HG02970 (cell line): ENCODE data around the gene GNAT2.

Experiments
- ATAC-seq: cut with Tn5 transposase; IDR thresholded peaks from one replicate; pipeline ENCODE4 v1.9.1; 2021; ENCODE audit warnings: mild to moderate bottlenecking, moderate library complexity, moderate number of reproducible peaks; ENCODE audit not compliant: unreplicated experiment, low FRiP score

GNAT2 gene

DNA sequence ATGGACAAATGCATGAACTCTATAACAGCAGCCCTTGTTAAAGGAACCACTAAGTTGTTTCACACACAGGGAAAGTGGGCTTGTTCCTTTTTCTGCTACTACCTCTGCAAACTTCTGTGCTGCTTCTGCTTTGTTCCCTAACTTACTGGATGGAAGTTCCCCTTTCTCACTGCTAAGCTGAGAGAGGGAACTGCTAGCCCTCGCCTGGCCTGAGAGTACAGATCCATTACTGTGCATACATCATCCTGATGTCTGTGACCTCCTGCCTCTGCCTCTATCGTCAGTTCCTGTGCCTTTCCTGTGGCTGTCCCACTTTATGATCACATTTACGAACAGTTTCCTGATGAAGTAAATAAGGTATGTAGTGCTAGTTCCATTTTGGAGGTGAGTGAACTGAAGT lies 3.5 kb downstream of the GNAT2 start:
- no peak for ATAC-seq

DNA sequence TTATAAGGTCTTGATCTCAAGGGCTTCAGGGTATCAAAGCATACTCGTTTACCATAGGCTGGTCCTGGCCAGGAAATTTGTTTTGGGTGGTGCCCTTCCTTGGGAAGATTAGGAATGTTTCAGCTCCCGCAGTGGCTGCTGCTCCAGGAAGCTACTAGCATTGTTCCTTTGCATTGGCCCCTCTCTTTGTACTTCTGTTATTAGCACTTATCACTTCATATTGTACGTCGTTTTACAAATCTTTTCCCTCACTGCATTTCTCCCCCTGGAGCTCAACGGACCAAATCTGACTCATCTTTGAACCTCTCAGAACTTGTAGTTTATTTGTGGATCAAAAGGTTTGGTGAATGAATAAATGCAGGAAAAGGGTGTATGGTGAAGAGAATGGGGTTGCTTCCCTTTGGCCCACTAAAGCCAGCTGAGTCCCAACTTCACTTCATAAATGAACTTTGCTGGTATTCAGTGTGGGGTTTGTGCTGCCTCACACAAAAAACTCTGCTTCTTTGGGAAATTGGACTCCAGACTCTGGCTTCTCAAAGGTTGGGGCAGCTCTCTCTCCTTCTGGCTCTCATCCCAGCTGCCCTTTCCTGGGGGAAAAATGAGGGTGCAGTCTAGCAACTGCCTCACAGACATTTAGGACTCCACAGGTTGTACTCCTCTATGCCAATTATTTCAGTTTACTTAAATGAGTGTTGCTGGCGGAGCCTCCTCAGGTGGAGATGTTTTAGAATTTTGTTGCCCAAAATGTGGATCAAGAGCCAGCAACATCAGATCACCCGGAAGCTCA lies 5.9 kb downstream of the GNAT2 start:
- no peak for ATAC-seq

DNA sequence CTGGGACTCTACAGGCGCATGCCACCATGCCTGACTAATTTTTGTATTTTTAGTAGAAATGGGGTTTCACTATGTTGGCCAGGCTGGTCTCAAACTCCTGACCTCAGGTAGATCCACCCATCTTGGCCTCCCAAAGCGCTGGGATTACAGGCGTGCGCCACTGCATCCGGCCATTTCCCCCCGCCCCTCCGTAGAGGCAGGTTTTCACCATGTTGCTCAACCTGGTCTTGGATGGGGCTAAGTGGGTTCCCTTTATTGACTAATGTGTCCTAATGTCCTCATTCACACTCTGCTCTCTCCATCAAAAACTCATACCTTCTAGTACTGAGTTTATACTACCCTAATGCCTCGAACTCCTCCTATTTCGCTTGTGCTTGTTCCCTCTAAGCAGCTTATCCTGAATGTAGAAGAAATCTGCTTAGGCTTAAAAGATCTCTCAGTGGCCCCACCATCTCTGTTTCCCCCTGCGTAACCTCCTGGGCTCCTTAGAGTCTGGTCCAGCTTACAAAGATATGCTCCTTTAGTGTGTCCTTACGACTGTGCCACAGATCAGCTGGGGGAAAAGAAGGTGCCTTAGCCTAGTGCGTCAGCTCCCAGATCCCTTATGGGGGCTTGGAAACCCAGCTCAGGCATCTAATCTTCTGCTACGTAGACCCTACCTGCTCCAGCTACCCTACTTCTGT lies 8.0 kb downstream of the GNAT2 start:
- no peak for ATAC-seq

DNA sequence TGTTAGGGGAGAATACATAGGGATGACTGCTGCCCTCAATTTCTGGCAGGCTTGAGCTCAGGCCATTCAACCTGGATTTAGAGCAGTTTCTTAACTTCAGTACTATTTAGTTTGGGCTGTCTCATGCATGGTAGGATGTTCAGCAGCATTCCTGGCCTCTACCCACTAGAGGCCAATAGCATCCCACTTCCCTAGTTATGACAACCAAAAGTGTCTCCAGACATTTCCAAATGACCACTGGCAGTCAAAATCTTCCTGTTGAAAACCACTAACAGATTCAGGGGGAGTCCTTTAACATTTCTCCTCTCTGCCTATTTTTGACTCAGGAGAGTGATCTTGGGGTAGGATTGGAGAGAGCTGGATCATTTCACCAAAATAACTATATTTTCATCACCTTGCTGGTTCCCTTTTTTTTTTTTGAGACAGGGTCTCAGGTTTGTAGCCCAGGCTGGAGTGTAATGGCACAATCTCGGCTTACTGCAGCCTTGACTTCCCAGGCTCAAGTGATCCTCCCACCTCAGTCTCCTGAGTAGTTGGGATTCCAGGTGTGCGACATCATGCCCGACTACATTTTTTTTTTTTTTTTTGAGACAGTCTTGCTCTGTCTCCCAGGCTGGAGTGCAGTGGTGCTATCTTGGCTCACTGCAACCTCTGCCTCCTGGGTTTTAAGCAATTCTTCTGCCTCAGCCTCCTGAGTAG lies 8.7 kb downstream of the GNAT2 start:
- ATAC-seq = no peak

DNA sequence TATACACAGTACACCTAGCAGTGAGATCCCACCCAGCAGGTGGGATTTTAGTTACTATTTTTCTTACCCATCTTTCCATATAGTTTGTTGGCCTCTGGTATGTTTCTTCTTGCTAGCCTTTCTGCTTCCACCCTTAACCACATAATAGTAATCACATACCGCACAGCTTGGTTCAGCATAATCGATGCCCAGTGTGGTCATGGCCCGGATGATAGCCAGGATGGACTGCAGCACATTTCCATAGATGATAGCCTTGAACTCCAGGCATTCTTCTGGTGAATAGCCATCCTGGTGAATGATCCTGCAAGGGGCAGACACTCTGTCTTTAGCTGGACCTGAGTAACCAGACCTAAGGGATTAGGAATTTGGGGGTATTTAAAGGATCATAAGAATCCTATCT lies 9.5 kb downstream of the GNAT2 start:
- no peak for ATAC-seq

DNA sequence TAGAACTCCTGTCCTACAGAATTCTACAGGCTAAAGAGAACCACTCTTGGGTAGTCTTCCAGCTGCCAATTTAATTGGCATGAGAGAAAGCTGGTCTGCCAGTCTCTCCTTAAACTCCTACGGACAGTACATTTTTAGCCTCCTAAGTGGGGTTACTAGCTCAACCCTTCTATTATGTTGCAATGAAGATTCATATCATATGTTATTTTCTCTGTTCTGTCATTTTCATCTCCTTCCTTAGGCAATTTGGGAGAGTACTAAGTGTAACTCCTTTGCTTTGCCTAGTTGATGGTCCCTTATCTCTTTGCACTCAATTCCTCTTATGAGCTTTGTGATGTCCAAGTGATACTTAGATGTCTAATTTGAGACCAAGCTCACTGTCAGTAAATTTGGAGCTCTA lies 14.0 kb downstream of the GNAT2 start:
- no peak for ATAC-seq

DNA sequence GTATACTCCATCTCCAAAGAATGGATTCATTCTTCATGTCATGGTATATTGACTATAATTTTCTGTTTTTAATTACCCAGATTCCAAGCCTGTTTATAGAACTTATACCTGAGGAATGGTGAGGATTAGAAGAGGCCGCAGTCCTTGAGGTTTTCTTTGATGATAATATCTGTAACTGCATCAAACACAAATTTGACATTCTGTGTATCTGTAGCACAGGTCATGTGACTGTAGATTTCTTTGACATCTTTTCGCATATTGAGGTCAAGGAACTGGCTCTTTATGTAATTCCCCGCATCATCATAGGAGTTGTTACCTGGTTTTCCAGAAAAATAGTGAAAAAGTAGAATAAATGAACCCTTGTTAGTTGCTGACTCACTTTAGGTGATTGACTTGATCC lies 16.2 kb downstream of the GNAT2 start:
- ATAC-seq = no peak

DNA sequence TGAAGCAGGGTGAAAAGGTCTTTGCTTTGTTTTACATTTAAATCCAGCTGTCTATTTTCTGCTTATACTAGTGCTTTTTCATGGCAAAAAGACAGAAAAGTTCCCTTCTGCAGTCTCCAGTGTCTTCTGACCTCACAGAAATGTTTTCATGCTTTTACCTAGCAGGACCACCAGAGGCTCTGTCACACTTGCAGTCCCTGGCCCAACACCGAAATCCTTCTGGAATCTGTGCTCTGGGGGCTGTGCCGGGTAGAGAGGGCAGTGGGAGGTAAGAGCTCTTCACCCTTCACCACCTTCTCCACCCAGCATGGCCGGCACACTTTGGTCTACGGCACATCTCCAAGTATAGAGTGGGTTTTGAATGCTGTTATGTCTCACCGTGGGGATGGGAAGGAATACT lies 20.8 kb downstream of the GNAT2 start:
- no peak for ATAC-seq

DNA sequence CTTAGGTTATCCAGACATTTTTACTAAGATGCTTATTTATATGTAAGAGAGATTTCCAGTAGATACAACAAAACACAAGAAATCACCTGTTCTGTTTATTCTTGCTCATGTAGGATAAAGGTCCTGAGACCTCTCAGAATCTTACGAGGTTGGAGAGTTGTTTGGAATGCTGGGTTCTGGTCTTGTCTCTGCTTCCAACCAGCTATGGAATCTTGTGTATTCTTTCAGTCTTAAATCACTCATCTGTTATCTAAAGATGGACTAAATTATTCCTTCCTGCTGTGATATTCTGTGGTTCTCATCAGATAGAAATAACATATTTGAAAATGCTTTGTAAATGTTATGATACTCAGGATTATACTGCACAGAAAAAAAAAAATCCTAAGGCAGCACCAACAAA lies 21.3 kb downstream of the GNAT2 start:
- no peak for ATAC-seq

DNA sequence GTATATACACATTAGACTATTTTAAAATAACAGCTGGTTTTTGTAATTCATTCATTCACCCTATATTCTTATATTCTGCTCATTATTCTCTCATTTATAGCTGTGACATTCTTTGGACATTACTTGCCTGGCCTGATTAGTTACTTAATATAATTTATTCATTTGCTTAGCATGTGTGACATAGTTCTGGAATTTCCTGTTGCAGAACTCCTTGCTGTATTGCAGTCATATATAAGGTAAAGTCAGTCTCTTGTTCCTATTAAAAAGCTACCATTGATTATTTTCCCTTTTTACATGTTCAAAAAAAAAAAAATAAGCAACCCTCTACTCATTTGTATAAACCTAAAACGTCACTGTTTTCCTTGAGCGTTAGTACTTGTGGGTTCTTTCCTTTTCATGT lies 23.9 kb downstream of the GNAT2 start:
- no peak for ATAC-seq

DNA sequence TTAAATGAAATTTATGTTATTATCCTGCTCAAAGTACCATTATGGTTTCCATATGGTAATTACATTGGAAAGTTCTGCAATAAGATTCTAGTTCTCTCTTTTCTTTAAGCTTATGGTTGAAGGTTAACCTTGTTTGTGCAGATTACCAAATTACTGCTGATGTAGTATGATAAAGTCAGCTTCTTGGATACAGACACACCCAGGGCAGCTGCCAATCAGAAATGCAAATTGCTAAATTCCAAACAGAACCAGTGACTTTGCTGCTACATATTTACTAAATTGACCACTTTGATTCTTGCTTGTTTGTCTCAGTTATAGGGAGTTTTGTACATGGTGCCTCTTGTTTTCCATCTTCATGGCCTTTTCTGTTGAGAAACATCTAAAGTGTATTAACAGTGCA lies 26.5 kb downstream of the GNAT2 start:
- no peak for ATAC-seq

DNA sequence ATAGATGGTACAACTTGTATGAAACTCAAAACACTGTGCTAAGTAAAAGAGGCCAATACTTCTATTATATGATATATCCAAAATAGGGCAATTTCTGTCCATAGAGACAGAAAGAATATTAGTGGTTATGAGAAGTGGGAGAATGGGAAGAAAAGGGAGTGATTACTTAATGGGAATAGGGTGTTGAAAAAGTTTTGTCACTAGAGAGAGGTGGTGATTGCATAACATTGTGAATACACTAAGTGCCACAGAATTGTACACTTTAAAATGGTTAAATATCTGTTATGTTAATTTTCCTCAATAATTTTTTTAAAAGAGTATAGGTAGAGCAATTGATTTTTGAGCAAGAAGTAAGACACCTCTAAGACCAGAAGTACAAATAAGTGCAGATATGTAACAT lies 29.7 kb downstream of the GNAT2 start:
- no peak for ATAC-seq

DNA sequence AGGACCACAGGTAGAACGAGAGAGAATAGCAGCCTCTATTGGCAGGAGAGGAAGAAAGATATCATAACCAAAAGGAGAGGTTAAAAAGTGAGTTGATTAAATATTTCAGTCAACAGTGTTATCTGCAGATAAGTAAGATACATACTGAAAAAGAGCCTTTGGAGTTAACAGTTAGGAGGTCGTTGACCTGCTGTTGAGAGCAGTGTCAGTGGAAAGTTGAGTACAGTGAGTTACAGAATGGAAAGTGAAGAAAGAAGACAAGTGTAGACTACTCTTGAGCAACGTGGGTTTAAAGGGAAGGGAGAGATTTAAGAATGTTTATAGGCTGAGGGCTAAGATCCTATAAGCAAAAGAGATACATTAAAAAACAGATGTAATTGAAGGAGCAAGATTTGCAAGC lies 30.2 kb downstream of the GNAT2 start:
- no peak for ATAC-seq

DNA sequence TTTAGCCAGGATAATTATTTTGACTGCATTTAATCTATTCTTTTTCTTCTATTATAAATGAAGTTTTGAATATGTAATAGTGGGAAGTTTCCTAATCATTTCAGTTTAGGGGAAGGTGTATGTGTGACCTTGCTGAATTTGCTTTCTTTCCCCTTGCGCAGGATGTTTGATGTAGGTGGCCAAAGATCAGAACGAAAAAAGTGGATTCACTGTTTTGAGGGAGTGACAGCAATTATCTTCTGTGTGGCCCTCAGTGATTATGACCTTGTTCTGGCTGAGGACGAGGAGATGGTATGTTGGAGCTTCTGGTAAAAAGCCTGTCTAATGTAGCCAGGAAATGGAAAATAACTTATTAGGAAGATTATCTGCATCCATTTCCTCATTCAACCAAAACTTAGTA lies 33.4 kb downstream of the GNAT2 start:
- no peak for ATAC-seq

DNA sequence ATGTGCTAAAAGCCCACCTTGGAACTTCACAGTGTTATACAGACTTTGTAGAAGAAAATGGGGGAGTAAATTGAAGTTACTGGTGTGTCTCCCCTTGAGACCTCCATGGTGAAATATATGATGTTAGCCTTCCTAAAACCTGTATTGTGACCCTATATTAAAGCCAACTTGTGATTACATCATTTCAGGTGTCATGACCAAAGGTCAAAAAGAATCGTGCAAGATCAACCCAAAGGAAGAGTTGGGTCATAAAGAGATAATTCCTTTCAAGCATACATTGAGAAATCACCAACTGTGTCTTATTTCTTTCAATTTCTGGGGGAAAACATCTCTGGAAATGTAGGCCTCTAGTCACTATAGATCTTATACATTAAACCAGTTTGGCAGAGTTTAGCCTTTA lies 34.6 kb downstream of the GNAT2 start:
- ATAC-seq = no peak

DNA sequence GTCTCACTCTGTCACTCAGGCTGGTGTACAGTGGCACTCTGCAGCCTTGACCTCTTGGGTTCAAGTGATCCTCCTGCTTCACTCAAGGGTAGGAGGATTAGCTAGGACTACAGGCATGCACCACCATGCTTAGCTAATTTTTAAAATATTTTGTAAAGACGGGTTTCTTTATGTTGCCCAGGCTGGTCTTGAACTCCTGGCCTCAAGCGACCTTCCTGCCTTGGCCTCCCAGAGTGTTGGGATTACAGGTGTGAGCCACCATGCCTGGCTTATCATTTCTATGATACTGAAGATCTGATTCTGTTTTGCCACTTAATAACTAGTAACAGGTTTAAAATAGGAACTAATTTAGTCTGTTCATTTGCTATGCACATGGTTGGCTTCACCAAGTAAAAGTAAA lies 37.4 kb downstream of the GNAT2 start:
- no peak for ATAC-seq

DNA sequence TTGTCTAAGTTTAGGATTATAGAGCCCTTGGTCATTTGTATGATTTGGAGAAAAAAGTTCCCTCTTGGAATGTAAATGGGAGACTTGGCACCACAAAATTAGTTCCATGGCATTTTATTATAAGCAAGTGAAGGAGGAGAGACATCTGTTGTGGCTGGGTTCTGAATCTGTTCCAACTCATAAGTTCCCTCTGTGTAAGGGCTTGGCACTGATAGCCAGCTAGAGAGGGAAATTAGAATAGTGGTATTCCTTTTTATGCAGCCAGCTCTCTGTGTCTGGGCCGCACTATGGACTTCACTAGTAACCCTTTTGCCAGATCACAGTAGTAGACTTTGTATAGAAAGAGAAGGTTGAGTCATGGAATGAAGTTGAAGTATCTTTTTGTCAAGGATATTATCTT lies 39.9 kb downstream of the GNAT2 start:
- ATAC-seq = no peak

DNA sequence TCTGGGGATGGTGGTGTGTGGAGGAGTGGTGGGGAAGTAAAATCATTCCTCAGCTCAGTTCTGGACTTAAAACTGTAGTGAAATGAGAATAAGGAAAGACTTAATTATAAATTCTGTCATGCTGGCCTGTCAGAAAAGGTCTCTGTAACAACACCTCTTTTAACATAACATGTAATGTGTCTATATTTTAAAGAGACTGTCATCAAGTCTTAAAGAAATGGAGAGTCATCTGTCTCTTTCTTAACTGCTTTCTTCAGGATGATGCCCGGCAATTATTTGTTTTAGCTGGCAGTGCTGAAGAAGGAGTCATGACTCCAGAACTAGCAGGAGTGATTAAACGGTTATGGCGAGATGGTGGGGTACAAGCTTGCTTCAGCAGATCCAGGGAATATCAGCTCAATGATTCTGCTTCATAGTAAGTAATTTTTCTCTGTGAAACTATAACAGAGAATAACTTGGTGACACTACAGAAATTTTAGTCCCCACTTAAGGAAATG lies 40.4 kb downstream of the GNAT2 start:
- no peak for ATAC-seq

DNA sequence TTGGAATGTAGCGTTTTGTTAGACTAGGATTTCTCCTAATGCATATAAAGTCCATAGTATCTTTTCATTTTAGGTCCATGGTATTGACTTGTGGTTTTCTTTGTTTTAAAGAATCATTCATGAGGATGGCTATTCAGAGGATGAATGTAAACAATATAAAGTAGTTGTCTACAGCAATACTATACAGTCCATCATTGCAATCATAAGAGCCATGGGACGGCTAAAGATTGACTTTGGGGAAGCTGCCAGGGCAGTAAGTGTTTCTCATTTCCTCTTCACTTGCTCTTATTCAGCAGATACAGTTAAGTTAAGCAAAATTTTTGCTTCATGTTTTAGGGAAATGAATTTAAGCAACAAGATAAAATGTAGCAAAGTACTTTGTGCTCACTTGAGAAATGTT lies 45.6 kb downstream of the GNAT2 start:
- ATAC-seq = no peak

DNA sequence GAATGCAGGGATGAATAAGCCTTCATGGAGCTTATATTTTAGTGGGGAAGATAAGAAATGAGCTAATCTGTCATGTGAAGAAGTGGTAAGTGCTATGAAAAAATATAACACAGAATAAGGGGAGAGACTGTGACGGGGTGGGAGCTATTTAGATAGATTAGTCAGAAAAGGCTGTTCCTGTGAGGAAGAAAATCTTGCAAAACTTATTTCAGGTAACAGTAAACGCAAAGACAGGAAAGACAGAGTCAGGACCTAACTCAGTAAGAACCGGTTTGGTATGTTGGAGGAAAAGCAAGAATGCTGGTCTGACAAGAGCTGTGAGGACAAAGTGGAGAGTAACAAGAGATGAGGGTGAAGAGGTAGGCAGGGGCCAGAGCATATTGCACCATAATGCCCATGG lies 49.0 kb downstream of the GNAT2 start:
- ATAC-seq = no peak

DNA sequence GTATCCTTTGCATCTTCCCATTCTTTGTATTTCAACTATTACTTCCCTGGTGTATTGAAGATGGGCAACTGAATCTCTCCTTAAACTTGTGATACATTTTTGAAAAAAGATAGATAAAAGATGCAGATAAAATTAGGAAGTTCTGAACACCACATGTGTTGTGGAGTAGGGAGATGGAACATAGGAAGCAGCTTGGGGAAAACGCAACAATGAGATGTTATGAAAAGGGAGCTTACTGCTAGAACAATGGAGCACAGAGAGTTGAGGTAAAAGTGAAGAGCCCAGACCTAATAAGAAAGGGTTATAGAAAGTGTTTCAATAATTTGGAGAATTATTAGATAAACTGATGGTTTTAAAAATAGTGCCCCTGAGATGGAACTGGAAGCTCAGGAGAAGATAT lies 50.1 kb downstream of the GNAT2 start:
- ATAC-seq = no peak
